NB4 (cell line): ENCODE measurements around the gene SH3BGRL2.

Experiments
- CTCF ChIP-seq: IDR thresholded peaks from one replicate; pipeline ENCODE4 v1.5.1; 2012; ENCODE audit warnings: low read depth, low read length
- MAX ChIP-seq: IDR thresholded peaks from 2 replicates; pipeline ENCODE4 v1.6.1; 2011; ENCODE audit warnings: low read depth, low read length
- MYC ChIP-seq: IDR thresholded peaks from 2 replicates; pipeline ENCODE4 v1.6.1; 2011; ENCODE audit warnings: low read depth, low read length
- POLR2A ChIP-seq: IDR thresholded peaks from 2 replicates; pipeline ENCODE4 v1.6.1; 2011; ENCODE audit warnings: mild to moderate bottlenecking; ENCODE audit not compliant: insufficient read length; ENCODE audit errors: extremely low read depth

- no peak for TF ChIP-seq CTCF
- TF ChIP-seq POLR2A = no peak
- no peak for TF ChIP-seq MAX
- TF ChIP-seq MYC = no peak
Observed at GRCh38 chr6:79676785-79677736, 45.9 kb downstream of the SH3BGRL2 start.
